ENCODE measurements around the gene ZC3H10. TPM values are rescaled to one million over a fixed set of nuclear protein-coding genes. Genes with fewer than 3 reads are reported as not detected.
A peak's percentile ranks its signal among the peaks of the same experiment; 100 is the strongest.

ZC3H10 gene
- total and polyA plus RNA-seq, 2 donors (not counting 3 experiments of a cell fraction or from before 2014, with no cell fraction given): 2.6 to 10.1 TPM

DNA sequence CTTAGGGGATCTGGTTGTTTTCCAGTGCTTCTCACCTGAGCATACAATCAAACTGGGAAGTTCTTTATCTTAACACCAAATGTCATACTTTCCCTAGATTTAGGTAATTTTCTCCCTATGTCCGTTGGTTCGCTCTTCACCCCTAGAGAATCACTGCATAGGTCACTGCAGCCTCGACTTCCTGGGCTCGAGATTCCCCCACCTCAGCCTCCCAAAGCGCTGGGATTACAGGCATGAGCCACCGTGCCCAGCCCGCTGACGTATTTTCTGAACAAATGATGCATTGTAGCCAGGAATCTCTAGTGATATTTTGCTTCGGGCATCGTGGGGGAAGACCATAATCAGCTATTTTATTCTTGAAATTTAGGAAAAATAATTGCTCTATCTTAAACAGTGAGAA lies 2.7 kb upstream of the ZC3H10 start:
- H3K27me3 ChIP-seq (ENCODE audit: control insufficient read depth in 2 of 2, insufficient read depth in 2 of 2, low read length in 2 of 2): no peaks in the 10 kb centered on the region
- peaks cover 10 to 12% of the 10 kb centered on the region in 2 experiments for H3K36me3 ChIP-seq (ENCODE audit: control insufficient read depth in 2 of 2, extremely low read depth in 1 of 2, insufficient read depth in 2 of 2, low read length in 2 of 2)
- dilution Hi-C loops (cut with MboI; ENCODE audit: extremely low pct_ligation_motif_present, low sequenced_read_pairs): no loop called here
- peak overlapping the region; percentile 20 for H2AFZ ChIP-seq (ENCODE audit: low read depth, low read length)
- peaks cover 24% of the 10 kb centered on the region for H3K4me1 ChIP-seq (ENCODE audit: control insufficient read depth, extremely low read depth, insufficient read depth, low read length)
- no peaks in the 10 kb centered on the region for H4K20me1 ChIP-seq (replicated peaks; ENCODE audit: control insufficient read depth, extremely low read depth, insufficient read depth, low read length)
- TF ChIP-seq FOS (IDR thresholded peaks at IDR 0.05; ENCODE audit: borderline replicate concordance, insufficient read depth, low read length) (no peak), MYC (IDR thresholded peaks at IDR 0.05; ENCODE audit: low read depth, low read length) (no peak), POLR2AphosphoS5 (IDR thresholded peaks at IDR 0.05; ENCODE audit: insufficient read depth, low read depth, low read length) (no peak), GATA2 (IDR thresholded peaks at IDR 0.05; ENCODE audit: insufficient read depth, insufficient read length, low read depth, low read length) (no peak), JUN (IDR thresholded peaks at IDR 0.05; ENCODE audit: borderline replicate concordance, insufficient read depth, insufficient read length, low read depth) (no peak)
- peak overlapping the region; percentile 66 for H3K4me2 ChIP-seq (ENCODE audit: insufficient read depth, low read length)
- intact Hi-C loops (cut with micrococcal nuclease): no loop called here
- DNase-seq (ENCODE audit: low read depth, low spot score) (peak; percentile 8), FAIRE-seq (no peak)
- H3K27ac ChIP-seq (ENCODE audit: insufficient read depth, low read depth, low read length): peak overlapping the region; percentile 86
- POLR2A ChIA-PET: interaction anchor here (0.8 to 4.0 kb wide), 2 partner anchors 11 to 386 kb away, joined by 3 to 37 read pairs; partner anchors contain the start of genes CD63 and PA2G4
- no peaks in the 10 kb centered on the region for H3K9me1 ChIP-seq (replicated peaks; ENCODE audit: control insufficient read depth, extremely low read depth, insufficient read depth, low read length)
- CTCF ChIA-PET: interaction anchor here (1.0 to 11.9 kb wide), 4 partner anchors 11 to 73 kb away, joined by 3 to 236 read pairs (median 8); partner anchors contain the start of genes PA2G4 and SMARCC2
- H3K4me3 ChIP-seq (replicated peaks in 1 of 3; ENCODE audit: insufficient read depth in 1 of 3, low read depth in 1 of 3, low read length in 3 of 3): peak overlapping the region; percentile 44 to 98 (median 70)
- peaks cover 20% of the 10 kb centered on the region for H3K79me2 ChIP-seq (ENCODE audit: control insufficient read depth, insufficient read depth, low read length)
- H3K9me3 ChIP-seq (replicated peaks; ENCODE audit: control insufficient read depth, insufficient read depth, low read length): no peaks in the 10 kb centered on the region
- no TSS peak for BruUV-seq (replicated peaks)
- H3K9ac ChIP-seq (replicated peaks; ENCODE audit: extremely low read depth, insufficient read depth, low read length): peak overlapping the region; percentile 95

Data from endothelial cell of umbilical vein (primary cell).